GM18498 (cell line): ENCODE measurements around the gene MTREX.

Experiments used
- ATAC-seq: cut with Tn5 transposase; IDR thresholded peaks from one replicate; pipeline ENCODE4 v1.9.1; 2021; ENCODE audit warnings: mild to moderate bottlenecking, moderate library complexity; ENCODE audit not compliant: unreplicated experiment

The MTREX gene

DNA sequence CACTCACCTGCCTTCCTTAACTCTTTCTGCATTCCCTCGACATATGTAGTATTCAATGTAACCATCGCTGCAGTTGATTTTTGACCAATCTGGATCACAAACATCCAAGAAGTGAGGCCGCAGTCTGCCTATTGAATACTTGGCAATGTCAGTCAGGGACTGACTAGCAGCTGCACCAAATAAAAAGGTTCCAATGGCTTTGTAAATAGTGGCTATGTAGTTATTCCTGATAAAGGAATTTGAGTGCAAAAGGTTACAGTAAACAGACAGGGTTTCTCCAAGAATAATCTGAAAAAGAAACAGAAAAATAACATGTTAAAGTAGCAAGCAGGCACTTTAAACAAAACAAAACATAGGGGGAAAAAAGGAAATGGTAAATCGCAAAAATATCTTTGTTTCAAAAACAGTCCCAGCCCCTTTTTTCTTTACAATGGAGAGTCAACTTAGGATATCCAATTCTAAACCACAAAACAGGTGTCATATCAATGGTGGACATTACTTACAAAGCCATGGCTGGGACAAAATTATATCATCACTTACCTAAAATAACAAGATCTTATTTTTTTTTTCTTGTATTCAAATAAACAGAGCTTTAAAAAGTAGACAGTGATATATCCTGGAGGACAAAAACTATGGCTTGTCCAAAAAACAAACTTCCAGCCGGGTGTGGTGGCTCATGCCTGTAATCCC, 160.2 kb downstream of the MTREX start:
- no peak for ATAC-seq

DNA sequence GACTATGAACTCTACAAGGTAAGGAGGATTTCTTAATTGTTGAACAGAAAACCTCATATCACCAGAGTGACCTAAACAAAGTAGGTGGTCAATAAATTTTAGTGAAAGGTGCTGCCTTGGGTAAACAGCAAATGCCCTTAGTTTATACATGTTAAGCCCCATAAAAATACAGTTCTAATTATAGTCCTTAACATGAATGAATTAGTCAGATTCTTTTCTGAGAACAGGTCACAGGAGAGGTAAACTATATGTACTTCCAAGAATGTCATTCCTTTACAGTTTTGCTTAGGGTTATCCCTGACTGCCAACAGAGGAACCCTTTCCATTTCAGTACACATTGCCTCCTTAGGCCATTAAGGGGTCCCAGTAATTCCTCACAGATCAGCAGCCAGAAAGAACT, 162.1 kb downstream of the MTREX start:
- ATAC-seq, result no peak

GRCh38 chr5:55470282-55470681, 162.5 kb downstream of the MTREX start:
- no peak for ATAC-seq

DNA sequence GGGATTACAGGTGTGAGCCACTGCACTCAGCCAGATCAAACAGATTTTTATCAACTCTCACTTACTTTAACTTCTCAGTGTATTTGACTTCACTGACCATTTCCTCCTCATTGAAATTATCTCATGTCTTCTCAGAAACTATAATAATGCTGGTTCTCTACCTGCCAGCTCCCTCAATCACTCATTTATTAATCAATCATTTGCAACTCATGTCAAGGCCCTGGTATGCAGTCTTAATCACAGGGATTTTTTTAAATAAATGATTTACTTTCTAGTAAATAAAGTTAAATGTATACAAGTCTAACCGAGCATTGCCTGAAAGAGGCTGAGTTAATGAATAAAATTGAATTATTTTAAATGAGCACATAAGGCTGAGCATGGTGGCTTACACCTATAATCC, 163.7 kb downstream of the MTREX start:
- no peak for ATAC-seq

DNA sequence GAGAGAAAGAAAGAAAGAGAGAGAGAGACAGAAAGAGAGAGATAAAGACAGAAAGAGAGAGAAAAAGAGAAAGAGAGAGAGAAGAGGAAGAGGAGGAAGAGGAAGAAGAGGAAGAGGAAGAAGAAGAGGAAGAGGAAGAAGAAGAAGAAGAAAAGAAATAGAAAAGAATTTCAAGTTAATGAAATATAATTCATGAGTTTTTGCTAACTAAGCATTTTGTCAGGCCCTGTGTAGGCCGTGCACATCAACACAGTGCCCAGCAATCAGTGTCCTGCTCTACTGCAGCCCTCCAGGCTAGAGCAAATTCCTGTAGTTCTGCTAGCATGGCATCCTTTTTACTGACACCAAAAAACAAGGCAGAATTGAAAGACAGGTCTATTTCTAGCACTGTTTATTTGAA, 164.9 kb downstream of the MTREX start:
- ATAC-seq, result no peak
